CD4-positive, alpha-beta T cell treated with Interleukin-15 for 1 hour (primary cell): ENCODE results near the gene FYN.
"Not testable (repeated sequence)": the region's sequence is repeated elsewhere in the genome, so short reads cannot be mapped to it uniquely, and the experiment has no call there.

ENCODE experiments used
- DNase-seq: peaks from one replicate; pipeline ENCODE4 v3.0.0-alpha.2; 2020

FYN gene

GRCh38 chr6:111651185-111652034 lies 221.8 kb downstream of the FYN start:
- DNase-seq = no peak

- DNase-seq = no peak
Measured at GRCh38 chr6:111650049-111650448, 223.2 kb downstream of the FYN start.

GRCh38 chr6:111648100-111648499 lies 225.2 kb downstream of the FYN start:
- no peak for DNase-seq

GRCh38 chr6:111646942-111647341 lies 226.3 kb downstream of the FYN start:
- no peak for DNase-seq

GRCh38 chr6:111646034-111646433 lies 227.2 kb downstream of the FYN start:
- DNase-seq = no peak

- no peak for DNase-seq
Measured at GRCh38 chr6:111644893-111645430, 228.3 kb downstream of the FYN start.

- peak; percentile 36 for DNase-seq
Measured at GRCh38 chr6:111642463-111643158, 230.6 kb downstream of the FYN start.

- no peak for DNase-seq
Measured at GRCh38 chr6:111639266-111639665, 234.0 kb downstream of the FYN start.

- DNase-seq = not testable (repeated sequence)
Measured at GRCh38 chr6:111634981-111635380, 238.3 kb downstream of the FYN start.

- no peak for DNase-seq
Measured at GRCh38 chr6:111633822-111634221, 239.4 kb downstream of the FYN start.

GRCh38 chr6:111632468-111633247 lies 240.6 kb downstream of the FYN start:
- no peak for DNase-seq

- no peak for DNase-seq
Measured at GRCh38 chr6:111631903-111632460, 241.3 kb downstream of the FYN start.

- DNase-seq = no peak
Measured at GRCh38 chr6:111631018-111631417, 242.2 kb downstream of the FYN start.

- no peak for DNase-seq
Measured at GRCh38 chr6:111628142-111628850, 245.0 kb downstream of the FYN start.

- DNase-seq = no peak
Measured at GRCh38 chr6:111626441-111626840, 246.8 kb downstream of the FYN start.

GRCh38 chr6:111625461-111626391 lies 247.5 kb downstream of the FYN start:
- no peak for DNase-seq

- DNase-seq = no peak
Measured at GRCh38 chr6:111625099-111625416, 248.2 kb downstream of the FYN start.

- DNase-seq = no peak
Measured at GRCh38 chr6:111624401-111625098, 248.7 kb downstream of the FYN start.

- DNase-seq = no peak
Measured at GRCh38 chr6:111623046-111623718, 250.1 kb downstream of the FYN start.

- DNase-seq = no peak
Measured at GRCh38 chr6:111620169-111620568, 253.1 kb downstream of the FYN start.
